Muscle of back (tissue), 11 donors: Measurements from ENCODE around the gene DUSP16. TPM values are rescaled to one million over a fixed set of nuclear protein-coding genes. Genes with fewer than 3 reads are reported as not detected.
A peak's percentile ranks its signal among the peaks of the same experiment; 100 is the strongest.
"Not testable (repeated sequence)": the region's sequence is repeated elsewhere in the genome, so short reads cannot be mapped to it uniquely, and the experiment has no call there.

Experiments used
- DNase-seq, 3 donors: peaks; one replicate each; pipeline versions ENCODE4 v3.0.0 to v3.0.0-alpha.2; 2013
- polyA plus RNA-seq, 10 donors: library from polyadenylated mRNA; unstranded; fragments of 120-200 nt; gene quantifications; one replicate each; pipeline ENCODE4 v1.2.1, GENCODE V29; 2013; ENCODE audit not compliant: insufficient read length in 10 of 10

The DUSP16 gene
- polyA plus RNA-seq, 10 donors = 24.9 to 39.8 (median 31.3) TPM

- DNase-seq = no peak
Observed at GRCh38 chr12:12524128-12524527, 38.5 kb downstream of the DUSP16 start.

GRCh38 chr12:12523229-12523628 lies 39.4 kb downstream of the DUSP16 start:
- DNase-seq = no peak

GRCh38 chr12:12522657-12523056 lies 40.0 kb downstream of the DUSP16 start:
- DNase-seq = not testable (repeated sequence)

GRCh38 chr12:12521888-12522287 lies 40.8 kb downstream of the DUSP16 start:
- DNase-seq = no peak

GRCh38 chr12:12521044-12521485 lies 41.6 kb downstream of the DUSP16 start:
- DNase-seq = no peak

GRCh38 chr12:12520273-12520672 lies 42.4 kb downstream of the DUSP16 start:
- no peak for DNase-seq

- no peak for DNase-seq
Observed at GRCh38 chr12:12519354-12519998, 43.2 kb downstream of the DUSP16 start.

- DNase-seq = no peak
Observed at GRCh38 chr12:12518919-12519318, 43.7 kb downstream of the DUSP16 start.

GRCh38 chr12:12518464-12518845 lies 44.2 kb downstream of the DUSP16 start:
- DNase-seq = no peak

- DNase-seq = no peak
Observed at GRCh38 chr12:12513416-12514006, 49.2 kb downstream of the DUSP16 start.

GRCh38 chr12:12511895-12512711 lies 50.6 kb downstream of the DUSP16 start:
- DNase-seq = no peak

- no peak for DNase-seq
Observed at GRCh38 chr12:12511021-12511783, 51.5 kb downstream of the DUSP16 start.

- DNase-seq = no peak
Observed at GRCh38 chr12:12510551-12510950, 52.1 kb downstream of the DUSP16 start.

GRCh38 chr12:12510141-12510540 lies 52.5 kb downstream of the DUSP16 start:
- peak in 1 of 3 donors; percentile 54 for DNase-seq

- DNase-seq = no peak
Observed at GRCh38 chr12:12508612-12509011, 54.1 kb downstream of the DUSP16 start.

GRCh38 chr12:12507121-12507520 lies 55.5 kb downstream of the DUSP16 start:
- DNase-seq = peak in 1 of 3 donors; percentile 37

GRCh38 chr12:12506496-12506890 lies 56.2 kb downstream of the DUSP16 start:
- peak; percentile 52 to 91 (median 80) for DNase-seq

GRCh38 chr12:12505544-12506495 lies 56.8 kb downstream of the DUSP16 start:
- DNase-seq = peak; percentile 79 to 90 (median 83)

GRCh38 chr12:12503384-12504078 lies 59.1 kb downstream of the DUSP16 start:
- no peak for DNase-seq

GRCh38 chr12:12502815-12503151 lies 59.9 kb downstream of the DUSP16 start:
- DNase-seq = no peak
